HL-60 (cell line): ENCODE results near the gene ATXN7L1.

ENCODE experiments used
- DNase-seq, 2 experiments: peaks; one replicate each; pipeline ENCODE4 v3.0.0-alpha.2; 2010 to 2020; ENCODE audit warnings: low read depth in 1 of 2, low spot score in 1 of 2
- H3K27ac ChIP-seq: fragments of 250-450 bp; sonication (Bioruptor Pico); replicated peaks from 2 replicates; pipeline ENCODE4 v1.5.1; 2020; ENCODE audit warnings: mild to moderate bottlenecking, moderate library complexity
- H3K27me3 ChIP-seq: fragments of 250-450 bp; sonication (Bioruptor Pico); 2 replicates; pipeline ENCODE4 v1.5.1; 2021; ENCODE audit warnings: mild to moderate bottlenecking, moderate library complexity; ENCODE audit not compliant: insufficient read depth, poor library complexity, severe bottlenecking
- H3K4me3 ChIP-seq: replicated peaks from 2 replicates; pipeline ENCODE4 v1.5.1; 2011; ENCODE audit warnings: mild to moderate bottlenecking, control low read depth, low read length; ENCODE audit not compliant: insufficient read depth
- CTCF ChIP-seq: IDR thresholded peaks from one replicate; pipeline ENCODE4 v1.5.1; 2011; ENCODE audit warnings: low read length, control low read depth, inconsistent platforms; ENCODE audit not compliant: insufficient read depth
- GABPA ChIP-seq: IDR thresholded peaks from 2 replicates; pipeline ENCODE4 v1.6.1; 2012; ENCODE audit warnings: low read depth
- POLR2AphosphoS5 ChIP-seq: IDR thresholded peaks from 2 replicates; pipeline ENCODE4 v1.6.1; 2012; ENCODE audit warnings: low read depth
- REST ChIP-seq: IDR thresholded peaks from 2 replicates; pipeline ENCODE4 v1.6.1; 2012; ENCODE audit warnings: low read depth; ENCODE audit not compliant: insufficient replicate concordance
- SPI1 ChIP-seq: IDR thresholded peaks from 2 replicates; pipeline ENCODE4 v1.6.1; 2012; ENCODE audit warnings: low read depth, mild to moderate bottlenecking, borderline replicate concordance

The ATXN7L1 gene

GRCh38 chr7:105724688-105725087, 151.7 kb downstream of the ATXN7L1 start:
- no peak overlapping the region for H3K27ac ChIP-seq
- DNase-seq: no peak
- H3K27me3 ChIP-seq: no peaks in the 10 kb centered on the region
- H3K4me3 ChIP-seq: no peak overlapping the region
- TF ChIP-seq REST (no peak), CTCF (no peak), GABPA (no peak), SPI1 (no peak), POLR2AphosphoS5 (no peak)

- no peak for DNase-seq
- TF ChIP-seq REST (no peak), GABPA (no peak), POLR2AphosphoS5 (no peak), CTCF (no peak), SPI1 (no peak)
- H3K4me3 ChIP-seq: no peak overlapping the region
- H3K27me3 ChIP-seq: no peaks in the 10 kb centered on the region
- no peak overlapping the region for H3K27ac ChIP-seq
These were observed 152.8 kb downstream of the ATXN7L1 start for GRCh38 chr7:105723572-105723971.

GRCh38 chr7:105721571-105722104, 154.8 kb downstream of the ATXN7L1 start:
- H3K4me3 ChIP-seq: no peak overlapping the region
- TF ChIP-seq REST (no peak), GABPA (no peak), CTCF (no peak), SPI1 (no peak), POLR2AphosphoS5 (no peak)
- no peak for DNase-seq
- no peaks in the 10 kb centered on the region for H3K27me3 ChIP-seq
- H3K27ac ChIP-seq: no peak overlapping the region
